H9 (cell line): ENCODE data around the gene AGMAT. TPM values are rescaled to one million over a fixed set of nuclear protein-coding genes. Genes with fewer than 3 reads are reported as not detected.

ENCODE experiments used
- DNase-seq: peaks from one replicate; pipeline ENCODE4 v3.0.0-alpha.2; 2017
- H2AFZ ChIP-seq: one replicate; pipeline ENCODE4 v1.6.1; 2013; ENCODE audit warnings: mild to moderate bottlenecking, low read length, control low read depth, moderate library complexity
- H2AK5ac ChIP-seq: 2 replicates; pipeline ENCODE4 v1.6.1; 2013; ENCODE audit warnings: low read length, control low read depth, mixed read lengths; ENCODE audit not compliant: insufficient read length
- H2BK120ac ChIP-seq: one replicate; pipeline ENCODE4 v1.6.1; 2013; ENCODE audit warnings: low read depth, mild to moderate bottlenecking, low read length, control low read depth, inconsistent platforms; ENCODE audit not compliant: poor library complexity, severe bottlenecking
- H2BK12ac ChIP-seq: 2 replicates; pipeline ENCODE4 v1.6.1; 2013; ENCODE audit warnings: low read length, control low read depth, mixed read lengths, low read depth; ENCODE audit not compliant: insufficient read length
- H2BK15ac ChIP-seq: 2 replicates; pipeline ENCODE4 v1.6.1; 2013; ENCODE audit warnings: low read depth, low read length, control low read depth
- H2BK20ac ChIP-seq: one replicate; pipeline ENCODE4 v1.6.1; 2013; ENCODE audit warnings: low read depth, mild to moderate bottlenecking, low read length, control low read depth, inconsistent platforms; ENCODE audit not compliant: poor library complexity, severe bottlenecking
- H2BK5ac ChIP-seq: 2 replicates; pipeline ENCODE4 v1.6.1; 2013; ENCODE audit warnings: low read length, control low read depth, mixed read lengths; ENCODE audit not compliant: insufficient read length
- H3K14ac ChIP-seq: 2 replicates; pipeline ENCODE4 v1.6.1; 2013; ENCODE audit warnings: low read length, control low read depth; ENCODE audit not compliant: insufficient read depth
- H3K18ac ChIP-seq: 2 replicates; pipeline ENCODE4 v1.6.1; 2013; ENCODE audit warnings: low read depth, mild to moderate bottlenecking, mixed read lengths, low read length, control low read depth; ENCODE audit not compliant: insufficient read length
- H3K23ac ChIP-seq: 2 replicates; pipeline ENCODE4 v1.6.1; 2013; ENCODE audit warnings: low read length, control low read depth, mixed read lengths, low read depth; ENCODE audit not compliant: insufficient read length
- H3K23me2 ChIP-seq: 2 replicates; pipeline ENCODE4 v1.6.1; 2013; ENCODE audit warnings: low read depth, mild to moderate bottlenecking, mixed read lengths, low read length, control low read depth; ENCODE audit not compliant: insufficient read length, poor library complexity, severe bottlenecking
- H3K27ac ChIP-seq: 2 replicates; pipeline ENCODE4 v1.5.1; 2013; ENCODE audit warnings: low read length, control low read depth, mixed read lengths, low read depth; ENCODE audit not compliant: insufficient read length
- H3K27me3 ChIP-seq: 2 replicates; pipeline ENCODE4 v1.6.1; 2013; ENCODE audit warnings: low read length, control low read depth, inconsistent platforms; ENCODE audit not compliant: insufficient read depth
- H3K4ac ChIP-seq: 2 replicates; pipeline ENCODE4 v1.6.1; 2013; ENCODE audit warnings: low read depth, mild to moderate bottlenecking, control low read depth, inconsistent platforms, low read length, moderate library complexity
- H3K4me1 ChIP-seq: 2 replicates; pipeline ENCODE4 v1.6.1; 2013; ENCODE audit warnings: low read length, control low read depth, inconsistent platforms; ENCODE audit not compliant: insufficient read depth
- H3K4me2 ChIP-seq: 2 replicates; pipeline ENCODE4 v1.6.1; 2013; ENCODE audit warnings: low read length, control low read depth, mixed read lengths; ENCODE audit not compliant: insufficient read length, insufficient read depth
- H3K56ac ChIP-seq: 2 replicates; pipeline ENCODE4 v1.6.1; 2013; ENCODE audit warnings: low read depth, mild to moderate bottlenecking, mixed read lengths, low read length, control low read depth; ENCODE audit not compliant: insufficient read length
- H3K79me1 ChIP-seq: 2 replicates; pipeline ENCODE4 v1.6.1; 2013; ENCODE audit warnings: low read depth, mild to moderate bottlenecking, moderate library complexity, low read length, control low read depth, inconsistent platforms; ENCODE audit not compliant: insufficient read depth, poor library complexity, severe bottlenecking
- H3K79me2 ChIP-seq: 2 replicates; pipeline ENCODE4 v1.6.1; 2013; ENCODE audit warnings: low read length, control low read depth, inconsistent platforms; ENCODE audit not compliant: insufficient read depth
- H3K9ac ChIP-seq: 2 replicates; pipeline ENCODE4 v1.6.1; 2013; ENCODE audit warnings: low read length, control low read depth, mixed read lengths; ENCODE audit not compliant: insufficient read length; ENCODE audit errors: extremely low read depth
- H3K9me3 ChIP-seq: one replicate; pipeline ENCODE4 v1.6.1; 2013; ENCODE audit warnings: low read depth, low read length, inconsistent platforms; ENCODE audit not compliant: control insufficient read depth
- H3T11ph ChIP-seq: one replicate; pipeline ENCODE4 v1.6.1; 2013; ENCODE audit warnings: mild to moderate bottlenecking, low read length, control low read depth, inconsistent platforms
- H4K20me1 ChIP-seq: one replicate; pipeline ENCODE4 v1.6.1; 2013; ENCODE audit not compliant: control insufficient read depth, insufficient read length, insufficient read depth
- H4K5ac ChIP-seq: 2 replicates; pipeline ENCODE4 v1.6.1; 2013; ENCODE audit warnings: low read depth, mild to moderate bottlenecking, mixed read lengths, low read length, control low read depth; ENCODE audit not compliant: insufficient read length
- H4K8ac ChIP-seq: replicated peaks from 2 replicates; pipeline ENCODE4 v1.6.1; 2013; ENCODE audit warnings: low read length, control low read depth, mixed read lengths, low read depth; ENCODE audit not compliant: insufficient read length
- H4K91ac ChIP-seq: 2 replicates; pipeline ENCODE4 v1.6.1; 2013; ENCODE audit warnings: low read depth, mild to moderate bottlenecking, moderate library complexity, mixed read lengths, low read length, control low read depth; ENCODE audit not compliant: insufficient read length
- H3K27ac Mint-ChIP-seq, 3 experiments: 2 replicates in 2 of 3; 3 replicates in 1 of 3; pipeline ENCODE4 v1.8.0; 2020 to 2021; ENCODE audit warnings: mixed read lengths in 3 of 3, mild to moderate bottlenecking in 1 of 3, moderate library complexity in 1 of 3
- H3K27me3 Mint-ChIP-seq: 2 replicates; pipeline ENCODE4 v1.8.0; 2021; ENCODE audit warnings: low read depth, mild to moderate bottlenecking, moderate library complexity, mixed read lengths
- H3K36me3 Mint-ChIP-seq, 3 experiments: 2 replicates in 2 of 3; 3 replicates in 1 of 3; pipeline ENCODE4 v1.8.0; 2020 to 2021; ENCODE audit warnings: low read depth in 3 of 3, mixed read lengths in 3 of 3; ENCODE audit not compliant: insufficient read depth in 1 of 3
- H3K4me1 Mint-ChIP-seq, 2 experiments: 2 replicates each; pipeline ENCODE4 v1.8.0; 2020; ENCODE audit warnings: mixed read lengths in 2 of 2
- H3K4me3 Mint-ChIP-seq, 2 experiments: 2 replicates in 1 of 2; 3 replicates in 1 of 2; pipeline ENCODE4 v1.8.0; 2020 to 2021; ENCODE audit warnings: mild to moderate bottlenecking in 2 of 2, mixed read lengths in 2 of 2, moderate library complexity in 1 of 2
- H3K9me3 Mint-ChIP-seq, 2 experiments: 2 replicates in 1 of 2; 3 replicates in 1 of 2; pipeline ENCODE4 v1.8.0; 2020; ENCODE audit warnings: mild to moderate bottlenecking in 2 of 2, mixed read lengths in 2 of 2, moderate library complexity in 1 of 2
- CTCF ChIP-seq: fragments of 200-600 bp; sonication (generic); conservative IDR thresholded peaks from 3 replicates; pipeline ENCODE4 v1.8.0; 2021; ENCODE audit warnings: antibody characterized with exemption, mild to moderate bottlenecking
- WGBS: extraction: QIAGEN DNeasy Blood & Tissue Kit; methylation state at CpG from one replicate; pipeline ENCODE4 v1.1.7; 2013; ENCODE audit warnings: missing lambda C conversion rate, low lambda C conversion rate, mixed read lengths; ENCODE audit not compliant: insufficient read length; ENCODE audit errors: extremely low coverage; 5-methylcytosine and 5-hydroxymethylcytosine counted together
- total RNA-seq: library from RNA; stranded (reverse); gene quantifications from 2 replicates; pipeline ENCODE4 v1.2.1, GENCODE V29; 2021

The AGMAT gene
- total RNA-seq, 1 experiment from 2014 or later, result 4.0 TPM

DNA sequence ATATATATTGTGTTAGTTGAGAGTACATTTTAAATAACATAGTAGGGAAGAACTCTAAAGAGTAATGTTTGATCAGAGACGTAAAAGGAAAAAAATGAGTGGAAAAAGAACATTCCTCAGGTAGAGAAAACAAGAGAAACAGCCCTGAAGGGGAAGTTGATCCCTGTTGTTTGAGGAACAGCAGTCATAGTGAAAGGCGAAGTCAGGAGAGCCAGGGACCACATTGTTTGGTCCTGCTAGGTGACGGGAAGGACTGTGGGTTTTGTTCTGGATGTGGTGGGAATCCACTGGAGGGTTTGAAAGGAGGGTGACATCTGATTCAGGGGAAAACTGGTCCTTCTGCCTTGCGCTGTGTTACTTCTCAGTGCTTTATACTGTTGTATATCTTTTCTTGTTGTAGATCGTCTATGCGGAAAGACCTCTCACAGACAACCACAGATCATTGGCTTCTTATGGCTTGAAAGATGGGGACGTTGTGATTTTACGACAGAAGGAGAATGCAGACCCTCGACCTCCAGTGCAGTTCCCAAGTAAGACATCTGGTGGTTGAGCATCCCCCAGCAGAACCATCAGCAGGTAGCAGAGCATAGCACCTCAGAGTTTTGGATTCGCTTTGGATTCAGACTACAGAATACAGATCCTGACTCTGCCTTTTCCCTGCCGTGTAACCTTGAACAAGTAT lies 41.6 kb upstream of the AGMAT start:
- Histone ChIP-seq H3K23ac (no peak overlapping the region), H3K56ac (no peak overlapping the region), H4K5ac (no peak overlapping the region), H3K79me1 (peaks cover 6% of the 10 kb centered on the region), H3K23me2 (no peaks in the 10 kb centered on the region), H3K14ac (no peak overlapping the region), H3K9ac (no peak overlapping the region), H2BK20ac (no peak overlapping the region), H2AFZ (no peak overlapping the region), H3K27me3 (no peaks in the 10 kb centered on the region), H3K4me2 (no peak overlapping the region), H3K27ac (no peak overlapping the region), H3K79me2 (peaks cover 19% of the 10 kb centered on the region; the same call in 1 of the 2 replicates), H3K4me1 (no peaks in the 10 kb centered on the region), H3K18ac (no peak overlapping the region), H4K20me1 (no peaks in the 10 kb centered on the region), H2BK15ac (no peak overlapping the region), H2BK12ac (no peak overlapping the region), H2BK120ac (no peak overlapping the region), H3K4ac (no peak overlapping the region), H4K91ac (no peak overlapping the region), H2AK5ac (no peak overlapping the region), H3T11ph (no peak overlapping the region), H2BK5ac (no peak overlapping the region), H3K9me3 (no peaks in the 10 kb centered on the region), H4K8ac (no peak overlapping the region)
- no peak for DNase-seq
- no peaks in the 10 kb centered on the region for H3K9me3 Mint-ChIP-seq
- no CpG with 5 or more reads among the region's 11 CpGs for WGBS
- no peaks in the 10 kb centered on the region for H3K27me3 Mint-ChIP-seq
- H3K4me1 Mint-ChIP-seq, result peaks cover 2 to 5% of the 10 kb centered on the region in 2 experiments; a peak in 3 of 4 replicates
- peak overlapping the region in 2 of 3 experiments; percentile 16 to 73; a peak in 4 of 7 replicates for H3K27ac Mint-ChIP-seq
- H3K36me3 Mint-ChIP-seq, result peaks cover 19 to 46% (median 45%) of the 10 kb centered on the region in 3 experiments; a peak in 6 of 7 replicates
- TF ChIP-seq CTCF, result no peak
- no peak overlapping the region for H3K4me3 Mint-ChIP-seq
